ENCODE measurements around the gene AKAP6. TPM values are rescaled to one million over a fixed set of nuclear protein-coding genes. Genes with fewer than 3 reads are reported as not detected.

Gene AKAP6
- total RNA-seq, 2 experiments from 2014 or later, result 0.83 to 1.7 TPM

DNA sequence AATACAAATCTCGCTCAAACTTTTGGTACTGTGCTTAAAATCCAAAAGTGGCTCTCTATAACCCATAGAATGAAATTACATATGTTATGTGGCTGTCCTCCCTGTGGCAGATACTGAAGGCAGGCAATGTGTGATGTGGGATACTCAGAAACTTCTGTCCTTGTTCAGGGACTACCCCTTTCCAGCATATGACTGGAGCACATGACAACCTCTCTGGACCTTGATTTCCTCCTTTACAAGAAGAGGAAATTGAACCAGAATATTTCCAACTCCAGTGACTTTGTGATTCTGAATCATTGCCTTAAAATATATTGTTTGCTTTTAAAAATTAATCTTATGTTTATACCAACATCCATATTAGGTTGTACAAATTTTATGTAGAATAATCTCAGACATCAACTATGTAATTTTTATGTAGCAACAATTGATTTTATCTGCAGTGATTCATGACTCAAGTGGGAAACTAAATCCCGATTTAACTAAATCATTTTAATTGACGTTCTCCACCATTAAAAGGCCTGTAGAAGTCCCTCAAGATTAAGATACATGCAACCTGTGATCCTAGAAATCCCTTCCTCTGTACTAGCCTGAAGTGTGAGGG is 162.4 kb downstream of the AKAP6 start:
- DNase-seq (no peak), ATAC-seq (no peak)
- no peaks in the 10 kb centered on the region for H3K9me3 Mint-ChIP-seq (ENCODE audit: insufficient read depth)
- no peak overlapping the region for H3K4me3 Mint-ChIP-seq
- no peak overlapping the region for H3K27ac Mint-ChIP-seq
- H3K27me3 Mint-ChIP-seq (ENCODE audit: low read depth), result peaks cover 3% of the 10 kb centered on the region
- no peaks in the 10 kb centered on the region for H3K36me3 Mint-ChIP-seq (ENCODE audit: low read depth)
- POLR2A ChIA-PET, result no interaction called here
- CTCF ChIA-PET, result no interaction called here
- H3K4me1 Mint-ChIP-seq (ENCODE audit: low read depth), result no peaks in the 10 kb centered on the region

- no peak for DNase-seq
- no peaks in the 10 kb centered on the region for H3K36me3 Mint-ChIP-seq (ENCODE audit: low read depth)
- no peak overlapping the region for H3K27ac Mint-ChIP-seq
- H3K4me3 Mint-ChIP-seq, result no peak overlapping the region
- no peak for ATAC-seq
- H3K27me3 Mint-ChIP-seq (ENCODE audit: low read depth), result peaks cover 3% of the 10 kb centered on the region
- no peaks in the 10 kb centered on the region for H3K4me1 Mint-ChIP-seq (ENCODE audit: low read depth)
- ChIA-PET POLR2A (no interaction called here), CTCF (no interaction called here)
- no peaks in the 10 kb centered on the region for H3K9me3 Mint-ChIP-seq (ENCODE audit: insufficient read depth)
Observed at GRCh38 chr14:32492457-32492856, 163.4 kb downstream of the AKAP6 start.

GRCh38 chr14:32494609-32495434 is 165.7 kb downstream of the AKAP6 start:
- no peak for ATAC-seq
- CTCF ChIA-PET, result interaction anchor here (0.9 kb wide), 1 partner anchor 65 kb away, joined by 4 read pairs; no protein-coding TSS in a partner anchor
- Mint-ChIP-seq H3K4me1 (ENCODE audit: low read depth) (no peaks in the 10 kb centered on the region), H3K27me3 (ENCODE audit: low read depth) (peaks cover 3% of the 10 kb centered on the region), H3K36me3 (ENCODE audit: low read depth) (no peaks in the 10 kb centered on the region), H3K9me3 (ENCODE audit: insufficient read depth) (no peaks in the 10 kb centered on the region), H3K4me3 (no peak overlapping the region), H3K27ac (no peak overlapping the region)
- no peak for DNase-seq
- POLR2A ChIA-PET, result no interaction called here

- Mint-ChIP-seq H3K27me3 (ENCODE audit: low read depth) (peaks cover 3% of the 10 kb centered on the region), H3K4me3 (no peak overlapping the region), H3K4me1 (ENCODE audit: low read depth) (no peaks in the 10 kb centered on the region), H3K36me3 (ENCODE audit: low read depth) (no peaks in the 10 kb centered on the region), H3K9me3 (ENCODE audit: insufficient read depth) (no peaks in the 10 kb centered on the region), H3K27ac (no peak overlapping the region)
- ATAC-seq, result no peak
- no peak for DNase-seq
- CTCF ChIA-PET, result no interaction called here
- POLR2A ChIA-PET, result no interaction called here
Observed at GRCh38 chr14:32495435-32495734, 166.3 kb downstream of the AKAP6 start.

DNA sequence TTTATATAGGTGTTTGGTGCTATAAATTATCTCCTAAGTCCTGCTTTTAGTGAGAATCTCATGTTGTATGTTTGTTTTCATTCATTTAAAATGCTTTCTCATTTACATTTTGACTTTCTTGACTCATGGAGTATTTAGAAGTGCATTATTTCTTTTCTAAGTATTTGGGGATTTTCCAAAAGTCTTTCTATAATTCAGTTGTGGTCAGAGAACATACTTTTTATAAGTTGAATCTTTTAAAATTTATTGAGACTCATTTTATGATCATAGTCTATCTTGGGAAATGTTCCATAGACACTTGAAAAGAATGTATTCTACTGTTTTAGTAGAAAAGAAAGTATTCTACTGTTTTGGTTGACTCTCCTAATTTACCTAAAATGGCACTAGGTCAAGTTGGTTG is 168.2 kb downstream of the AKAP6 start:
- Mint-ChIP-seq H3K9me3 (ENCODE audit: insufficient read depth) (no peaks in the 10 kb centered on the region), H3K36me3 (ENCODE audit: low read depth) (no peaks in the 10 kb centered on the region), H3K27me3 (ENCODE audit: low read depth) (no peaks in the 10 kb centered on the region), H3K4me3 (no peak overlapping the region), H3K4me1 (ENCODE audit: low read depth) (no peaks in the 10 kb centered on the region), H3K27ac (no peak overlapping the region)
- DNase-seq (no peak), ATAC-seq (no peak)
- ChIA-PET CTCF (no interaction called here), POLR2A (no interaction called here)

GRCh38 chr14:32507029-32507984 is 178.2 kb downstream of the AKAP6 start:
- H3K36me3 Mint-ChIP-seq (ENCODE audit: low read depth), result no peaks in the 10 kb centered on the region
- CTCF ChIA-PET, result no interaction called here
- POLR2A ChIA-PET, result no interaction called here

GRCh38 chr14:32508281-32508680 is 179.2 kb downstream of the AKAP6 start:
- H3K4me3 Mint-ChIP-seq, result no peak overlapping the region
- H3K27me3 Mint-ChIP-seq (ENCODE audit: low read depth), result no peaks in the 10 kb centered on the region
- CTCF ChIA-PET, result no interaction called here
- no peak for DNase-seq
- POLR2A ChIA-PET, result no interaction called here
- H3K4me1 Mint-ChIP-seq (ENCODE audit: low read depth), result no peaks in the 10 kb centered on the region
- no peaks in the 10 kb centered on the region for H3K9me3 Mint-ChIP-seq (ENCODE audit: insufficient read depth)
- no peaks in the 10 kb centered on the region for H3K36me3 Mint-ChIP-seq (ENCODE audit: low read depth)
- ATAC-seq, result no peak
- H3K27ac Mint-ChIP-seq, result no peak overlapping the region

More at GRCh38 chr14:32507029-32507984, 178.2 kb downstream of the AKAP6 start:
- no peak for ATAC-seq
- Mint-ChIP-seq H3K4me3 (no peak overlapping the region), H3K27me3 (ENCODE audit: low read depth) (peaks cover 3% of the 10 kb centered on the region), H3K4me1 (ENCODE audit: low read depth) (no peaks in the 10 kb centered on the region), H3K27ac (no peak overlapping the region), H3K9me3 (ENCODE audit: insufficient read depth) (no peaks in the 10 kb centered on the region)
- no peak for DNase-seq

DNA sequence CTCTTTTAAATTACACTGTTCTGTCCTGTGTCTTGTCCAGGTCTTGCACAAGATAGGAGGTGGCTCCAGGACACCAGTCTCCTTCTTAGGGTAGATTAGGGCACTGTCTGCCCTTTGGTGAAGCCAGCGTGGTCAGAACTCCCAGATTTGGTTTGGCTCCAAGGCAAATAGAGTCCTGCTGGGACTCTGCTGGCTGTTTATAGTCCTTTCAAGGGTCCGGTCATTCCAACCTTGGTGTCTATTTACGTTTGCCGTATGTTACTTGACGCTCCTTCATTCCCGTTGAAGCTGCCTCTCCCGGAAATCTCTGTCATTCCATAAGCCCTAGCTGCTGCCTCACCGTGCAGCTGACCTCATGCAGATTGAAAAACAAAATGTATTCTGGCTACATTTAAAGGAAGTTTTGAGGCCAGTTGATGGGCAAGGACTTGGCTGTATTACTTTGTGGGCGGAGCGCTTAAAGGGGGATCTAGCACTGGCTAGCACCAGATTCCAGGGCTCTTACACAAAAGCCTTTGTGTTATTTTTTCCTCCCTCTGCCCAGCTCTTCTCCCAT is 180.6 kb downstream of the AKAP6 start:
- ATAC-seq (no peak), DNase-seq (no peak)
- POLR2A ChIA-PET, result no interaction called here
- Mint-ChIP-seq H3K27ac (no peak overlapping the region), H3K27me3 (ENCODE audit: low read depth) (no peaks in the 10 kb centered on the region), H3K4me1 (ENCODE audit: low read depth) (no peaks in the 10 kb centered on the region), H3K9me3 (ENCODE audit: insufficient read depth) (no peaks in the 10 kb centered on the region), H3K36me3 (ENCODE audit: low read depth) (no peaks in the 10 kb centered on the region), H3K4me3 (no peak overlapping the region)
- CTCF ChIA-PET, result no interaction called here

DNA sequence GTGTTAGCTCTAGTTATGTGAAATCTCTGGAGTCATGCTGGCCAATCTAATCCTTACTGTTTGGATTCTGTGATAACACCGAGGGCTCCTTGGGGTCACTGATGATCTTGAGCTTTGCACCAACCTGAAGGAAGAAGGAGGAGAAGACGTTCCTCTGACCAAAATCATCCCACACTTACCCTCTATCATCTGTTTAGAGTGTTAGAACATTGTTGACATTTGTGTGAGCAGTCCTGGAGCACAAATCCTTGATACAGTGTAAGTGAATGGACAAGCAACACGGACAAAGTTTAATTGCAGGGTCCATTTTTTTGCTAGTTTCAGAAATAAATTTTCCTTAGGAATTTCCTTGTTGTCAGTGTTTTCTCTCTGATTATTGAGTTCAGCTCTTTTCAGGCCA is 181.7 kb downstream of the AKAP6 start:
- Mint-ChIP-seq H3K36me3 (ENCODE audit: low read depth) (no peaks in the 10 kb centered on the region), H3K4me3 (no peak overlapping the region), H3K27me3 (ENCODE audit: low read depth) (no peaks in the 10 kb centered on the region), H3K4me1 (ENCODE audit: low read depth) (no peaks in the 10 kb centered on the region), H3K27ac (no peak overlapping the region), H3K9me3 (ENCODE audit: insufficient read depth) (no peaks in the 10 kb centered on the region)
- no peak for ATAC-seq
- ChIA-PET POLR2A (no interaction called here), CTCF (interaction anchor here (0.6 kb wide), 1 partner anchor 1212 kb away, joined by 3 read pairs; no protein-coding TSS in a partner anchor)
- no peak for DNase-seq

- Mint-ChIP-seq H3K4me1 (ENCODE audit: low read depth) (no peaks in the 10 kb centered on the region), H3K9me3 (ENCODE audit: insufficient read depth) (no peaks in the 10 kb centered on the region), H3K27me3 (ENCODE audit: low read depth) (no peaks in the 10 kb centered on the region), H3K27ac (no peak overlapping the region), H3K4me3 (no peak overlapping the region), H3K36me3 (ENCODE audit: low read depth) (no peaks in the 10 kb centered on the region)
- DNase-seq (no peak), ATAC-seq (no peak)
- POLR2A ChIA-PET, result no interaction called here
- CTCF ChIA-PET, result interaction anchor here (1.1 kb wide), 1 partner anchor 11 kb away, joined by 3 read pairs; no protein-coding TSS in a partner anchor
Observed at GRCh38 chr14:32512348-32512747, 183.2 kb downstream of the AKAP6 start.

GRCh38 chr14:32512813-32513212 is 183.7 kb downstream of the AKAP6 start:
- H3K9me3 Mint-ChIP-seq (ENCODE audit: insufficient read depth), result no peaks in the 10 kb centered on the region
- no peaks in the 10 kb centered on the region for H3K36me3 Mint-ChIP-seq (ENCODE audit: low read depth)
- H3K4me3 Mint-ChIP-seq, result no peak overlapping the region
- ChIA-PET POLR2A (no interaction called here), CTCF (no interaction called here)
- no peaks in the 10 kb centered on the region for H3K4me1 Mint-ChIP-seq (ENCODE audit: low read depth)
- H3K27ac Mint-ChIP-seq, result no peak overlapping the region
- DNase-seq (no peak), ATAC-seq (no peak)
- no peaks in the 10 kb centered on the region for H3K27me3 Mint-ChIP-seq (ENCODE audit: low read depth)

DNA sequence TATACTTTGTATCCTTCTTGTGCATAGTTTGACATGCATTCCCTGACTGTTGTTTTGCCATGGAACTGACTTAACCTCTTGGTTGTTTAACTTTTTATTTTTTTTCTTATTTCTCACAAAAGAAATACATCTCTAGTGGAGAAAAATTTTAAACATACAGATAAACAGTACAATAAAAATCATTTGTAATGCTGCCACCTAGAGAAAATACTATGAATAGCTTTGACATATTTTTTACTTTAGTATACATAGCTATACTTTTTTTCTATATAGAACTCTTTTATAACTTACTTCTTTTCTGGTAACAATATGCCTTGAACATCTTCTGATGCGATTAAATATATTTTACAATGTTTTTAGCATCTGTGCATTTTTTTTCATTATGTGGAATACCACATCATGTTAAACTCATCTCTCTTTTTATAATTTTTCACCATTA is 184.5 kb downstream of the AKAP6 start:
- no peaks in the 10 kb centered on the region for H3K36me3 Mint-ChIP-seq (ENCODE audit: low read depth)
- H3K27me3 Mint-ChIP-seq (ENCODE audit: low read depth), result no peaks in the 10 kb centered on the region
- no peak overlapping the region for H3K27ac Mint-ChIP-seq
- ChIA-PET CTCF (interaction anchor here (0.6 to 1.4 kb wide), 8 partner anchors 10 to 906 kb away, joined by 3 to 4 read pairs (median 3); no protein-coding TSS in a partner anchor), POLR2A (no interaction called here)
- H3K4me1 Mint-ChIP-seq (ENCODE audit: low read depth), result no peaks in the 10 kb centered on the region
- no peak for DNase-seq
- no peak for ATAC-seq
- H3K9me3 Mint-ChIP-seq (ENCODE audit: insufficient read depth), result no peaks in the 10 kb centered on the region
- H3K4me3 Mint-ChIP-seq, result no peak overlapping the region
